Measurements from ENCODE around the gene RALGPS2.

- no peak for TF ChIP-seq GATA2 (IDR thresholded peaks at IDR 0.05; ENCODE audit: low read depth, low read length)
- TF ChIP-seq GATA3 (IDR thresholded peaks at IDR 0.05; ENCODE audit: low read depth, low read length): no peak
Observed at GRCh38 chr1:178740491-178740890, 15.4 kb downstream of the RALGPS2 start.

All from SH-SY5Y (cell line).